GM12892 (cell line): Measurements from ENCODE around the gene RBM10.

ENCODE experiments used
- POLR2A ChIP-seq: IDR thresholded peaks from 2 replicates; pipeline ENCODE4 v1.6.1; 2011; ENCODE audit warnings: low read depth, low read length, control low read depth
- POLR2AphosphoS5 ChIP-seq: IDR thresholded peaks from 2 replicates; pipeline ENCODE4 v1.6.1; 2011; ENCODE audit warnings: low read depth, low read length, control low read depth

GRCh38 chrX:47229427-47229826 lies 84.4 kb downstream of the RBM10 start:
- TF ChIP-seq POLR2AphosphoS5 (no peak), POLR2A (no peak)
